ENCODE results near the gene EHD3.

Gene EHD3

GRCh38 chr2:31241625-31242270, 7.8 kb downstream of the EHD3 start:
- Histone ChIP-seq H3K9me3 (replicated peaks; ENCODE audit: insufficient read depth, low read length) (no peaks in the 10 kb centered on the region), H3F3A (ENCODE audit: insufficient read depth, low read length) (no peaks in the 10 kb centered on the region), H3K79me2 (ENCODE audit: low read length) (no peaks in the 10 kb centered on the region), H3K4me1 (ENCODE audit: low read length) (no peaks in the 10 kb centered on the region), H3K9me2 (replicated peaks; ENCODE audit: insufficient read depth, low read length) (no peaks in the 10 kb centered on the region), H3K9ac (ENCODE audit: low read length) (no peak overlapping the region), H3K4me3 (ENCODE audit: low read length) (no peak overlapping the region), H4K20me1 (ENCODE audit: insufficient read depth, low read length) (no peaks in the 10 kb centered on the region), H3K27me3 (replicated peaks; ENCODE audit: insufficient read depth, low read length) (no peaks in the 10 kb centered on the region), H3K36me3 (replicated peaks; ENCODE audit: insufficient read depth, low read length) (no peaks in the 10 kb centered on the region), H2AFZ (ENCODE audit: low read length) (no peak overlapping the region), H3K4me2 (ENCODE audit: low read depth, low read length) (no peak overlapping the region), H3K27ac (ENCODE audit: low read length) (no peak overlapping the region)
- no peak for DNase-seq
- TF ChIP-seq CTCF (IDR thresholded peaks at IDR 0.05; ENCODE audit: low read length) (no peak), EZH2phosphoT487 (IDR thresholded peaks at IDR 0.05; ENCODE audit: low read length) (no peak), EZH2 (optimal IDR thresholded peaks at IDR 0.05; ENCODE audit: low read depth, low read length) (no peak)

GRCh38 chr2:31243053-31243452, 9.1 kb downstream of the EHD3 start:
- no peaks in the 10 kb centered on the region for H3K9me2 ChIP-seq (replicated peaks; ENCODE audit: insufficient read depth, low read length)
- no peaks in the 10 kb centered on the region for H3K4me1 ChIP-seq (ENCODE audit: low read length)
- H2AFZ ChIP-seq (ENCODE audit: low read length) = no peak overlapping the region
- H3K4me3 ChIP-seq (ENCODE audit: low read length) = no peak overlapping the region
- no peak for DNase-seq
- no peaks in the 10 kb centered on the region for H4K20me1 ChIP-seq (ENCODE audit: insufficient read depth, low read length)
- H3K27ac ChIP-seq (ENCODE audit: low read length) = no peak overlapping the region
- no peak overlapping the region for H3K9ac ChIP-seq (ENCODE audit: low read length)
- no peaks in the 10 kb centered on the region for H3F3A ChIP-seq (ENCODE audit: insufficient read depth, low read length)
- TF ChIP-seq CTCF (IDR thresholded peaks at IDR 0.05; ENCODE audit: low read length) = no peak
- no peak for TF ChIP-seq EZH2 (optimal IDR thresholded peaks at IDR 0.05; ENCODE audit: low read depth, low read length)
- no peak for TF ChIP-seq EZH2phosphoT487 (IDR thresholded peaks at IDR 0.05; ENCODE audit: low read length)
- H3K36me3 ChIP-seq (replicated peaks; ENCODE audit: insufficient read depth, low read length) = no peaks in the 10 kb centered on the region
- no peaks in the 10 kb centered on the region for H3K27me3 ChIP-seq (replicated peaks; ENCODE audit: insufficient read depth, low read length)
- no peaks in the 10 kb centered on the region for H3K9me3 ChIP-seq (replicated peaks; ENCODE audit: insufficient read depth, low read length)
- H3K79me2 ChIP-seq (ENCODE audit: low read length) = no peaks in the 10 kb centered on the region
- no peak overlapping the region for H3K4me2 ChIP-seq (ENCODE audit: low read depth, low read length)

GRCh38 chr2:31244101-31244500, 10.1 kb downstream of the EHD3 start:
- no peak overlapping the region for H3K4me3 ChIP-seq (ENCODE audit: low read length)
- H3K4me2 ChIP-seq (ENCODE audit: low read depth, low read length) = no peak overlapping the region
- H3K27me3 ChIP-seq (replicated peaks; ENCODE audit: insufficient read depth, low read length) = no peaks in the 10 kb centered on the region
- H3K9ac ChIP-seq (ENCODE audit: low read length) = no peak overlapping the region
- no peaks in the 10 kb centered on the region for H3F3A ChIP-seq (ENCODE audit: insufficient read depth, low read length)
- no peak overlapping the region for H3K27ac ChIP-seq (ENCODE audit: low read length)
- TF ChIP-seq EZH2phosphoT487 (IDR thresholded peaks at IDR 0.05; ENCODE audit: low read length) = no peak
- no peak for TF ChIP-seq CTCF (IDR thresholded peaks at IDR 0.05; ENCODE audit: low read length)
- no peak for TF ChIP-seq EZH2 (optimal IDR thresholded peaks at IDR 0.05; ENCODE audit: low read depth, low read length)
- no peaks in the 10 kb centered on the region for H3K9me3 ChIP-seq (replicated peaks; ENCODE audit: insufficient read depth, low read length)
- H3K4me1 ChIP-seq (ENCODE audit: low read length) = peaks cover 4% of the 10 kb centered on the region; the same call in 1 of the 2 replicates
- no peak overlapping the region for H2AFZ ChIP-seq (ENCODE audit: low read length)
- H4K20me1 ChIP-seq (ENCODE audit: insufficient read depth, low read length) = no peaks in the 10 kb centered on the region
- H3K9me2 ChIP-seq (replicated peaks; ENCODE audit: insufficient read depth, low read length) = no peaks in the 10 kb centered on the region
- no peaks in the 10 kb centered on the region for H3K79me2 ChIP-seq (ENCODE audit: low read length)
- no peaks in the 10 kb centered on the region for H3K36me3 ChIP-seq (replicated peaks; ENCODE audit: insufficient read depth, low read length)
- no peak for DNase-seq

Data from MM.1S (cell line).